ENCODE measurements around the gene USP15. TPM values are rescaled to one million over a fixed set of nuclear protein-coding genes. Genes with fewer than 3 reads are reported as not detected.

Gene USP15
- total and polyA plus RNA-seq, 2 of the 4 experiments (the other 2 are of a cell fraction) = 28.5 to 49.6 TPM

GRCh38 chr12:62335057-62335456 lies 74.9 kb downstream of the USP15 start:
- Histone ChIP-seq H3K23ac (ENCODE audit: low read depth, low read length) (no peak overlapping the region), H3K79me1 (ENCODE audit: low read depth in 1 of 2, low read length in 2 of 2) (peaks cover 9 to 25% of the 10 kb centered on the region in 2 experiments; a peak in 3 of 4 replicates), H4K5ac (ENCODE audit: low read depth, low read length) (no peak overlapping the region), H3K14ac (replicated peaks; ENCODE audit: low read depth, low read length) (no peak overlapping the region), H2BK5ac (ENCODE audit: low read depth, low read length, poor library complexity, severe bottlenecking) (no peak overlapping the region), H3K27me3 (ENCODE audit: control insufficient read depth, insufficient read depth, low read length) (no peaks in the 10 kb centered on the region), H3K4me2 (ENCODE audit: low read depth, low read length) (no peak overlapping the region), H3K36me3 (ENCODE audit: control insufficient read depth, insufficient read depth, low read length) (no peaks in the 10 kb centered on the region), H4K20me1 (ENCODE audit: insufficient read depth, low read length) (no peaks in the 10 kb centered on the region), H2BK20ac (ENCODE audit: low read depth, low read length) (no peak overlapping the region), H3K9me1 (ENCODE audit: insufficient read depth, low read length) (no peaks in the 10 kb centered on the region), H3K4me1 (ENCODE audit: control insufficient read depth, insufficient read depth, low read length) (peaks cover 2% of the 10 kb centered on the region; the same call in 1 of the 2 replicates), H2AK9ac (replicated peaks; ENCODE audit: low read depth, low read length, poor library complexity) (no peak overlapping the region), H3K27ac (ENCODE audit: insufficient read depth, low read length) (no peak overlapping the region), H4K91ac (ENCODE audit: insufficient read depth, low read depth, low read length) (no peak overlapping the region), H3K9ac (ENCODE audit: low read depth, low read length) (no peak overlapping the region), H2BK15ac (ENCODE audit: low read depth, low read length) (no peak overlapping the region), H3K4ac (ENCODE audit: low read depth, low read length) (no peak overlapping the region), H4K8ac (ENCODE audit: low read depth in 2 of 2, low read length in 2 of 2) (no peak overlapping the region), H3K4me3 (ENCODE audit: insufficient read depth, low read depth, low read length) (no peak overlapping the region), H3K56ac (ENCODE audit: extremely low read depth, insufficient read depth, low read length) (no peak overlapping the region), H2BK120ac (ENCODE audit: low read depth, low read length) (no peak overlapping the region), H3K9me3 (ENCODE audit: control insufficient read depth, insufficient read depth, low read length) (no peaks in the 10 kb centered on the region), H3K18ac (ENCODE audit: low read depth, low read length) (no peak overlapping the region), H2AK5ac (ENCODE audit: low read depth, low read length) (no peak overlapping the region), H2AFZ (replicated peaks; ENCODE audit: low read length, poor library complexity) (no peak overlapping the region)
- ATAC-seq (ENCODE audit: low read depth) (no peak), DNase-seq (no peak)
- WGBS, 2 experiments (ENCODE audit: extremely low coverage in 2 of 2, insufficient read length in 1 of 2) = no CpG with 5 or more reads among the region's 4 CpGs
- dilution Hi-C loops (cut with HindIII; ENCODE audit: low sequenced_read_pairs, unreplicated experiment) = no loop called here
- intact Hi-C loops (cut with micrococcal nuclease) = no loop called here
- BruUV-seq (replicated peaks) = no TSS peak
- TF ChIP-seq SMC3 (IDR thresholded peaks at IDR 0.05; ENCODE audit: low read depth, low read length) = no peak
- in situ Hi-C loops (cut with MboI; ENCODE audit: low sequenced_read_pairs) = no loop called here
- CTCF ChIA-PET = no interaction called here
- POLR2A ChIA-PET (ENCODE audit: unreplicated experiment) = no interaction called here

All from IMR-90 (cell line).